GM19043 (cell line): ENCODE measurements around the gene APOO.

Source experiments
- ATAC-seq: cut with Tn5 transposase; IDR thresholded peaks from one replicate; pipeline ENCODE4 v1.9.1; 2021; ENCODE audit warnings: low read depth; ENCODE audit not compliant: unreplicated experiment

APOO gene

GRCh38 chrX:23789386-23790154, 118.2 kb downstream of the APOO start:
- ATAC-seq = no peak

GRCh38 chrX:23788946-23789345, 118.8 kb downstream of the APOO start:
- no peak for ATAC-seq

GRCh38 chrX:23788521-23788920, 119.2 kb downstream of the APOO start:
- ATAC-seq = peak; percentile 81

GRCh38 chrX:23787745-23788118, 120.0 kb downstream of the APOO start:
- no peak for ATAC-seq

- no peak for ATAC-seq
Observed at GRCh38 chrX:23786268-23786815, 121.4 kb downstream of the APOO start.

- ATAC-seq = no peak
Observed at GRCh38 chrX:23785580-23785979, 122.2 kb downstream of the APOO start.

GRCh38 chrX:23784470-23785331, 123.0 kb downstream of the APOO start:
- ATAC-seq = no peak

- no peak for ATAC-seq
Observed at GRCh38 chrX:23783589-23784469, 123.9 kb downstream of the APOO start.
